T-cell (primary cell): ENCODE measurements around the gene TMEM31. TPM values are rescaled to one million over a fixed set of nuclear protein-coding genes. Genes with fewer than 3 reads are reported as not detected.

Experiments
- ATAC-seq, 4 experiments: fragments of 200-7000 bp in 3 of 4; fragments of 150-1000 bp in 1 of 4; cut with Tn5 transposase; replicated peaks in 1 of 4; 1 replicate in 3 of 4; 2 replicates in 1 of 4; pipeline ENCODE4 v1.10.0; 2021; ENCODE audit warnings: moderate library complexity in 3 of 4, mild to moderate bottlenecking in 2 of 4, moderate number of reproducible peaks in 1 of 4
- CTCF ChIA-PET, 2 donors: fragments of 300-600 bp; sonication (Branson Sonifier 250); formaldehyde crosslinking; loops; one replicate each; lab custom pipeline; 2022; ENCODE audit warnings: antibody characterized with exemption in 2 of 2; lab: Charles Lee
- POLR2A ChIA-PET, 2 donors: fragments of 300-600 bp; sonication (Branson Sonifier 250); formaldehyde crosslinking; loops; one replicate each; lab custom pipeline; 2022; ENCODE audit warnings: antibody characterized with exemption in 2 of 2; lab: Charles Lee
- DNase-seq, 35 experiments: peaks; one replicate each; pipeline versions ENCODE4 v3.0.0 to v3.0.0-alpha.2; 2013 to 2023
- H3K27ac ChIP-seq: one replicate; pipeline ENCODE4 v1.5.1; 2013; ENCODE audit warnings: low read length
- H3K27me3 ChIP-seq, 2 experiments: replicated peaks in 1 of 2; 1 replicate in 1 of 2; 2 replicates in 1 of 2; pipeline versions ENCODE4 v1.6.1 to v1.7.0; 2013; ENCODE audit warnings: low read length in 1 of 2, mixed read lengths in 1 of 2; ENCODE audit not compliant: control insufficient read depth in 2 of 2, insufficient read depth in 2 of 2; ENCODE audit errors: extremely low read depth in 1 of 2
- H3K36me3 ChIP-seq, 2 donors: 1 replicate in 1 of 2; 2 replicates in 1 of 2; pipeline versions ENCODE4 v1.6.1 to v1.7.0; 2013; ENCODE audit warnings: low read length in 1 of 2; ENCODE audit not compliant: control insufficient read depth in 2 of 2, insufficient read depth in 1 of 2; ENCODE audit errors: extremely low read depth in 1 of 2
- H3K4me1 ChIP-seq, 2 experiments: 1 replicate in 1 of 2; 2 replicates in 1 of 2; pipeline versions ENCODE4 v1.6.1 to v1.7.0; 2013; ENCODE audit warnings: low read length in 2 of 2, mixed read lengths in 1 of 2; ENCODE audit not compliant: insufficient read depth in 2 of 2, control insufficient read depth in 1 of 2; ENCODE audit errors: extremely low read depth in 1 of 2
- H3K4me3 ChIP-seq, 2 donors: 1 replicate in 1 of 2; 2 replicates in 1 of 2; pipeline versions ENCODE4 v1.5.1 to v1.7.0; 2013; ENCODE audit warnings: mild to moderate bottlenecking in 2 of 2, low read length in 1 of 2, moderate library complexity in 1 of 2; ENCODE audit not compliant: control insufficient read depth in 1 of 2; ENCODE audit errors: extremely low read depth in 1 of 2
- H3K9me3 ChIP-seq: 2 replicates; pipeline ENCODE4 v1.7.0; 2013
- H3K27ac Mint-ChIP-seq, 2 donors: one replicate each; pipeline ENCODE4 v1.8.0; 2020 to 2021; ENCODE audit warnings: mild to moderate bottlenecking in 2 of 2, mixed read lengths in 2 of 2
- H3K27me3 Mint-ChIP-seq, 2 donors: one replicate each; pipeline ENCODE4 v1.8.0; 2021 to 2022; ENCODE audit warnings: mixed read lengths in 2 of 2
- H3K36me3 Mint-ChIP-seq: one replicate; pipeline ENCODE4 v1.8.0; 2021; ENCODE audit warnings: mixed read lengths
- H3K4me1 Mint-ChIP-seq, 3 donors: one replicate each; pipeline ENCODE4 v1.8.0; 2020 to 2022; ENCODE audit warnings: mixed read lengths in 3 of 3, mild to moderate bottlenecking in 1 of 3
- H3K4me3 Mint-ChIP-seq, 3 donors: one replicate each; pipeline ENCODE4 v1.8.0; 2020 to 2022; ENCODE audit warnings: mild to moderate bottlenecking in 3 of 3, mixed read lengths in 3 of 3, moderate library complexity in 3 of 3
- H3K9me3 Mint-ChIP-seq, 3 donors: one replicate each; pipeline ENCODE4 v1.8.0; 2020 to 2022; ENCODE audit warnings: mixed read lengths in 3 of 3
- WGBS: methylation state at CpG from one replicate; pipeline ENCODE4 v1.1.5; 2013; ENCODE audit warnings: missing lambda C conversion rate; ENCODE audit not compliant: insufficient coverage; 5-methylcytosine and 5-hydroxymethylcytosine counted together
- total RNA-seq, 35 experiments: library from RNA in 6 of 35; stranded (reverse) in 6 of 35; fragments of 120-200 nt in 1 of 35; gene quantifications; one replicate each; pipeline versions ENCODE4 v1.2.1 to v1.2.4 and lab custom pipeline; 2013 to 2026

TMEM31 gene
- total RNA-seq, 5 donors from 2014 or later (not counting 1 experiment from before 2014, with no cell fraction given), result not detected

- no peak overlapping the region for H3K4me3 Mint-ChIP-seq
- no peaks in the 10 kb centered on the region for H3K27me3 ChIP-seq
- DNase-seq (no peak), ATAC-seq (no peak)
- H3K4me3 ChIP-seq, result no peak overlapping the region
- CTCF ChIA-PET, result no interaction called here
- no peaks in the 10 kb centered on the region for H3K4me1 ChIP-seq
- peaks cover 2 to 15% (median 3%) of the 10 kb centered on the region in 3 donors for H3K4me1 Mint-ChIP-seq
- no peak overlapping the region for H3K27ac ChIP-seq
- H3K9me3 Mint-ChIP-seq, result no peaks in the 10 kb centered on the region
- H3K36me3 Mint-ChIP-seq, result peaks cover 31% of the 10 kb centered on the region
- H3K9me3 ChIP-seq, result no peaks in the 10 kb centered on the region
- no peak overlapping the region for H3K27ac Mint-ChIP-seq
- peaks cover 0 to 11% of the 10 kb centered on the region in 2 donors for H3K27me3 Mint-ChIP-seq
- 100% methylated on average over 1 of the region's 5 CpGs for WGBS
- POLR2A ChIA-PET, result no interaction called here
- H3K36me3 ChIP-seq, result peaks cover 0 to 44% of the 10 kb centered on the region in 2 donors
These were observed 32.3 kb upstream of the TMEM31 start for GRCh38 chrX:103678199-103678993.

GRCh38 chrX:103681443-103681842 is 29.3 kb upstream of the TMEM31 start:
- Mint-ChIP-seq H3K4me1 (peaks cover 11 to 19% (median 14%) of the 10 kb centered on the region in 3 donors), H3K36me3 (peaks cover 31% of the 10 kb centered on the region), H3K4me3 (no peak overlapping the region), H3K27ac (no peak overlapping the region), H3K27me3 (peaks cover 0 to 15% of the 10 kb centered on the region in 2 donors), H3K9me3 (no peaks in the 10 kb centered on the region)
- no CpG with 5 or more reads among the region's 2 CpGs for WGBS
- Histone ChIP-seq H3K36me3 (peaks cover 0 to 35% of the 10 kb centered on the region in 2 donors), H3K27ac (no peak overlapping the region), H3K27me3 (no peaks in the 10 kb centered on the region), H3K4me1 (no peaks in the 10 kb centered on the region), H3K4me3 (no peak overlapping the region), H3K9me3 (no peaks in the 10 kb centered on the region)
- ATAC-seq (no peak), DNase-seq (no peak)
- POLR2A ChIA-PET, result no interaction called here
- CTCF ChIA-PET, result no interaction called here

- peak overlapping the region; percentile 96 for H3K27ac ChIP-seq
- WGBS, result no CpG with 5 or more reads among the region's 5 CpGs
- ChIA-PET CTCF (interaction anchor here in 1 of 2 donors (0.6 kb wide), 1 partner anchor 343 kb away, joined by 4 read pairs; no protein-coding TSS in a partner anchor), POLR2A (interaction anchor here (0.7 to 1.0 kb wide), 4 partner anchors 100 to 472 kb away, joined by 3 to 5 read pairs (median 4); partner anchors contain the start of genes SLC25A53 (in 1 of the 2), TCEAL4 (in 1 of the 2) and TCEAL9 (in 1 of the 2))
- peaks cover 9% of the 10 kb centered on the region for H3K36me3 Mint-ChIP-seq
- H3K4me1 ChIP-seq, result peaks cover 0 to 4% of the 10 kb centered on the region in 2 experiments
- H3K27ac Mint-ChIP-seq, result no peak overlapping the region
- peaks cover 0 to 8% of the 10 kb centered on the region in 2 donors for H3K27me3 Mint-ChIP-seq
- no peaks in the 10 kb centered on the region for H3K9me3 ChIP-seq
- DNase-seq, result peak in 1 of 35 experiments; percentile 8
- H3K36me3 ChIP-seq, result peaks cover 0 to 9% of the 10 kb centered on the region in 2 donors
- no peak for ATAC-seq
- H3K4me3 ChIP-seq, result peak overlapping the region in 1 of 2 donors; percentile 86
- no peaks in the 10 kb centered on the region for H3K9me3 Mint-ChIP-seq
- peak overlapping the region in 2 of 3 donors; percentile 60 to 71 for H3K4me3 Mint-ChIP-seq
- H3K4me1 Mint-ChIP-seq, result peaks cover 5 to 12% (median 11%) of the 10 kb centered on the region in 3 donors
- no peaks in the 10 kb centered on the region for H3K27me3 ChIP-seq
These were observed 25.3 kb upstream of the TMEM31 start for GRCh38 chrX:103685396-103685795.

- ChIA-PET CTCF (interaction anchor here in 1 of 2 donors (0.6 to 1.0 kb wide), 5 partner anchors 69 to 470 kb away, joined by 3 to 7 read pairs (median 3); no protein-coding TSS in a partner anchor), POLR2A (interaction anchor here (0.5 to 1.0 kb wide), 8 partner anchors 57 to 471 kb away, joined by 3 to 12 read pairs (median 5); partner anchors contain the start of genes SLC25A53 (in 1 of the 2) and TCEAL4 (in 1 of the 2))
- H3K27ac ChIP-seq, result peak within 1 kb of the TSS; percentile 98
- ATAC-seq (peak; percentile 87 to 91 (median 90)), DNase-seq (peak; percentile 57 to 96 (median 88))
- Mint-ChIP-seq H3K4me1 (peaks cover 5 to 12% (median 10%) of the 10 kb centered on the region in 3 donors), H3K27ac (no peak within 1 kb of the TSS), H3K9me3 (no peaks in the 10 kb centered on the region), H3K27me3 (peaks cover 0 to 8% of the 10 kb centered on the region in 2 donors), H3K36me3 (peaks cover 9% of the 10 kb centered on the region), H3K4me3 (peak within 1 kb of the TSS in 2 of 3 donors; percentile 60 to 71)
- WGBS, result 0% methylated on average over 2 of the region's 37 CpGs
- H3K4me1 ChIP-seq, result peaks cover 0 to 4% of the 10 kb centered on the region in 2 experiments
- peak within 1 kb of the TSS; percentile 78 to 86 for H3K4me3 ChIP-seq
- H3K36me3 ChIP-seq, result peaks cover 0 to 9% of the 10 kb centered on the region in 2 donors
- H3K9me3 ChIP-seq, result no peaks in the 10 kb centered on the region
- no peaks in the 10 kb centered on the region for H3K27me3 ChIP-seq
These were observed 24.3 kb upstream of the TMEM31 start, which contains the start of gene MORF4L2 for GRCh38 chrX:103686199-103687072. Gene MORF4L2 (minus strand): TSS chrX:103686699. CDS start chrX:103677027, 9,672 bp downstream.

GRCh38 chrX:103687073-103687695 is 23.5 kb upstream of the TMEM31 start:
- no peaks in the 10 kb centered on the region for H3K9me3 Mint-ChIP-seq
- no peaks in the 10 kb centered on the region for H3K9me3 ChIP-seq
- no peak overlapping the region for H3K4me3 Mint-ChIP-seq
- peak; percentile 77 to 91 (median 86) for DNase-seq
- peak overlapping the region; percentile 78 to 86 for H3K4me3 ChIP-seq
- H3K36me3 Mint-ChIP-seq, result peaks cover 9% of the 10 kb centered on the region
- H3K27me3 ChIP-seq, result no peaks in the 10 kb centered on the region
- H3K4me1 ChIP-seq, result peaks cover 0 to 4% of the 10 kb centered on the region in 2 experiments
- H3K4me1 Mint-ChIP-seq, result peaks cover 5 to 12% (median 10%) of the 10 kb centered on the region in 3 donors
- POLR2A ChIA-PET, result interaction anchor here (0.6 to 0.7 kb wide), 4 partner anchors 15 to 231 kb away, joined by 5 to 12 read pairs (median 8); no protein-coding TSS in a partner anchor
- H3K27me3 Mint-ChIP-seq, result peaks cover 0 to 8% of the 10 kb centered on the region in 2 donors
- H3K36me3 ChIP-seq, result peaks cover 0 to 9% of the 10 kb centered on the region in 2 donors
- H3K27ac ChIP-seq, result peak overlapping the region; percentile 98
- no peak overlapping the region for H3K27ac Mint-ChIP-seq
- ATAC-seq, result peak; percentile 67 to 81 (median 74)
- CTCF ChIA-PET, result interaction anchor here in 1 of 2 donors (0.6 to 1.0 kb wide), 5 partner anchors 70 to 469 kb away, joined by 3 to 7 read pairs (median 3); no protein-coding TSS in a partner anchor
- WGBS, result 0% methylated on average over 4 of the region's 40 CpGs
